ENCODE results near the gene ZBTB7A.

Gene ZBTB7A

DNA sequence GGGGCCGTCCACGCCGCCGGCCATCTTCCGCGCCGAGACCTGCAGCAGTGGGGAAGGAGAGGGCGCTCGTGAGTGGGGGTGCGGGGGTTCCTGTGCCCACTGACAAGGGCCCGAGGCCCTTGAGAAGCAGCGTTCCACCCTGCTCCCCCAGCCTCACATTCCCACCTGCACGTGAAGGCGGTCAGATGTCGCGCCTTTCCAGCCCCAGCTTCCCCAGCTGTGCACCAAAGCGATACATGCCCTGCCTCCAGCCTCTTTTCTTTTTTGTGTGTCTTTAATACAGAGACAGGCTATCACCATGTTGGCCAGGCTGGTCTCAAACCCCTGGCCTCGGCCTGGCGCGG is 11.5 kb downstream of the ZBTB7A start:
- no peak for DNase-seq (ENCODE audit: low read depth)
- TF ChIP-seq MYC (IDR thresholded peaks at IDR 0.05; ENCODE audit: low read depth, low read length) (no peak), POLR2A (IDR thresholded peaks at IDR 0.05; ENCODE audit: extremely low read depth, insufficient read length) (no peak)
- TF ChIP-seq, protein P1, sequence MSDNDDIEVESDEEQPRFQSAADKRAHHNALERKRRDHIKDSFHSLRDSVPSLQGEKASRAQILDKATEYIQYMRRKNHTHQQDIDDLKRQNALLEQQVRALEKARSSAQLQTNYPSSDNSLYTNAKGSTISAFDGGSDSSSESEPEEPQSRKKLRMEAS (IDR thresholded peaks at IDR 0.05; ENCODE audit: low read depth, low read length): no peak
- TF ChIP-seq, protein P2, sequence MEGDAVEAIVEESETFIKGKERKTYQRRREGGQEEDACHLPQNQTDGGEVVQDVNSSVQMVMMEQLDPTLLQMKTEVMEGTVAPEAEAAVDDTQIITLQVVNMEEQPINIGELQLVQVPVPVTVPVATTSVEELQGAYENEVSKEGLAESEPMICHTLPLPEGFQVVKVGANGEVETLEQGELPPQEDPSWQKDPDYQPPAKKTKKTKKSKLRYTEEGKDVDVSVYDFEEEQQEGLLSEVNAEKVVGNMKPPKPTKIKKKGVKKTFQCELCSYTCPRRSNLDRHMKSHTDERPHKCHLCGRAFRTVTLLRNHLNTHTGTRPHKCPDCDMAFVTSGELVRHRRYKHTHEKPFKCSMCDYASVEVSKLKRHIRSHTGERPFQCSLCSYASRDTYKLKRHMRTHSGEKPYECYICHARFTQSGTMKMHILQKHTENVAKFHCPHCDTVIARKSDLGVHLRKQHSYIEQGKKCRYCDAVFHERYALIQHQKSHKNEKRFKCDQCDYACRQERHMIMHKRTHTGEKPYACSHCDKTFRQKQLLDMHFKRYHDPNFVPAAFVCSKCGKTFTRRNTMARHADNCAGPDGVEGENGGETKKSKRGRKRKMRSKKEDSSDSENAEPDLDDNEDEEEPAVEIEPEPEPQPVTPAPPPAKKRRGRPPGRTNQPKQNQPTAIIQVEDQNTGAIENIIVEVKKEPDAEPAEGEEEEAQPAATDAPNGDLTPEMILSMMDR (IDR thresholded peaks at IDR 0.05; ENCODE audit: low read depth, low read length): no peak
- no peak overlapping the region for H3K4me3 ChIP-seq (ENCODE audit: low read depth, low read length)

DNA sequence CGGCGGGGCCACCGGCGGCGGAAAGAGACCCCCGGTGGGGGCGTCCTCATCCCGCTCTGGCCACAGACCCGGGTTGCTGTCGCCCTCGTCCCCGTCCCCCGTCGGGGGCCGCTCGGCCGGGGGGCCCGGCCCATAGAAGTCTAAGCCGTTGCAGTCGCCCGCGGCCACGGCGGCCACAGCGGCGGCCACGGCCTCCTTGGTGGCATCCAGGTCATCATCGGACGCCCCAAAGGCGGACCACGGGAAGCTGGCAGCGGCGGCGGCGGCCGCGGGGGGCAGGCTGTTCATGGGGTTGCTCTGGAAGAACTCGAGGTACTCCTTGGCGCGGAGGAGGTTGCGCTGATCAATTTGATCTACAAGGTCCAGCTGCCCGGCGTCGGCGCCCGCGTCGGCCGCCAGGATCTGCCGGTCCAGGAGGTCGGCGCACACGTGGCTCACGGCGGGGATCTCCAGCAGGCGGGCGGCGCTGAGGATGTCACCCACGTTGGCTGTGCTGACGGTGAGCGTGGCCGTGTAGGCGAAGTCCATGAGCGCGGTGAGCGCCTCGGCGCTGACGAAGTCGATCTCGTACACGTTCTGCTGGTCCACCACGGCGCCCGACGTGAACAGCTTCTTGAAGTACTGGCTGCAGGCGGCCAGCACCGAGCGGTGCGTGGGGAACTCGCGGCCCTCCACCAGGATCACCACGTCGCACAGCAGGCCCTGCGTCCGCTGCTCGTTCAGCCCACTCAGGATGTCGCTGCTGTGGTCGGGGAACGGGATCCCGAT is 12.1 kb downstream of the ZBTB7A start:
- no peak for TF ChIP-seq POLR2A (IDR thresholded peaks at IDR 0.05; ENCODE audit: extremely low read depth, insufficient read length)
- TF ChIP-seq MYC (IDR thresholded peaks at IDR 0.05; ENCODE audit: low read depth, low read length): no peak
- TF ChIP-seq, protein P2 (IDR thresholded peaks at IDR 0.05; ENCODE audit: low read depth, low read length): no peak
- TF ChIP-seq, protein P1 (IDR thresholded peaks at IDR 0.05; ENCODE audit: low read depth, low read length): no peak
- H3K4me3 ChIP-seq (ENCODE audit: low read depth, low read length): no peak overlapping the region
- DNase-seq (ENCODE audit: low read depth): no peak

DNA sequence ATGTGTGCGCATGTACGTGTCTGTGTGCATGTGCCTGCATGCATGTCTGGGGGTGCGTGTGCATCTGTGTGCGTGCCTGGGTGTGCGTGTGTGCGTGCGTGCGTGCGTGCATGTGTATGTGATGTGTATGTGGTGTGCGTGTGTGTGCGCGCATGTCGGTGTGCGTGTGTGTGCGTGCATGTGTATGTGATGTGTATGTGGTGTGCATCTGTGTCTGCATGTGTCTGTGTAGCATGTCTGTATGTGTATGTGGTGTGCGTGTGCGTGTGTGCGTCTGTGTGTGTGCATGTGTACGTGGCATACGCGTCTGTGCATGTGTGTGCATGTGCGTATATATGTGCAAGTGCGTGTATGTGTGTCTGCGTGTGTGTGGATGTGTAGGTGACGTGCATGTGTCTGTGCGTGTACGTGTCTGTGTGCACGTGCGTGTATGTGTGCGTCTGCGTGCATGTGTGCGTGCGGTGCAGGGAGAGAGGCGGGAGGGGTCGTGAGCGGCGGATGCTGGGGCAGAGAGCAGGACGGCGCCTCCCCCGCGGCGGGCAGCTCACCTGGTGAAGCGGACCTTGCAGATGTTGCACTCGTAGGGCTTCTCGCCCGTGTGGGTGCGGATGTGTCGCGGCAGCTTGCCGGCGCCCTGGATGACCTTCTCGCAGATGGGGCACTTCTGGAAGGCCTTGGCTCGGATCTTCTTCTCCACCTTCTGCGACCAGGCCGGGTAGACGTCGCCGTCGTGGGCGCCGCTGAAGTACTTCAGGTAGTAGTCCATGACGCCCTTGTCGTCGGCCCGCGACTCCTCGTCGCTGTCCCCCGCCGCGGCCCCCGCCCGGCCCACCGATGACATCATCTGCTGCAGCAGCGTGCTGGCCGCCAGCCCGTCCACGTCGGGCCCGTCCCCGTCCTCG is 13.0 kb downstream of the ZBTB7A start:
- H3K4me3 ChIP-seq (ENCODE audit: low read depth, low read length): no peak overlapping the region
- TF ChIP-seq MYC (IDR thresholded peaks at IDR 0.05; ENCODE audit: low read depth, low read length): no peak
- no peak for TF ChIP-seq POLR2A (IDR thresholded peaks at IDR 0.05; ENCODE audit: extremely low read depth, insufficient read length)
- TF ChIP-seq, protein P1 (IDR thresholded peaks at IDR 0.05; ENCODE audit: low read depth, low read length): no peak
- TF ChIP-seq, protein P2 (IDR thresholded peaks at IDR 0.05; ENCODE audit: low read depth, low read length): no peak
- no peak for DNase-seq (ENCODE audit: low read depth)

DNA sequence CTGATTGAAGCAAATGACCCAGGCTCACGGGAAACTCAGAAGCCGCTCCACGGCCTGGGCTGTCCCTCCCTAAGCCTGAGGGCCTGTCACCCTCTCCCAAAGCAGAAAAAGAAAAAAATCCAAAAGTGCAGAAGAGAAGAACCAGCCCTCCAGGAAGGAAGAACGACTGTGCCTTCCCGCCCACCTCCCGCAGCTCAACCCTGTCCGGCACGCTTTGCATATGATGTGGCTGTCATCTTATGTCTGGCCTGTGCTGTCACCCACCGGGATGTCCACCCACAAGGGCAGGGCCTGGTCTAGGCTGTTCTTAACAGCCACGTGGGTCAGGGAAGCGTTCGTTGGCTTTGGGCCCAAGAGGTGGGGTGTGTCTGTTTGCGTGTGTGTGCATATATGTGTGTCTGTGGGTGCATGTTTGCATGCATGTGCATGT is 13.7 kb downstream of the ZBTB7A start:
- TF ChIP-seq, protein P2 (IDR thresholded peaks at IDR 0.05; ENCODE audit: low read depth, low read length): no peak
- TF ChIP-seq POLR2A (IDR thresholded peaks at IDR 0.05; ENCODE audit: extremely low read depth, insufficient read length) (no peak), MYC (IDR thresholded peaks at IDR 0.05; ENCODE audit: low read depth, low read length) (no peak)
- TF ChIP-seq, protein P1 (IDR thresholded peaks at IDR 0.05; ENCODE audit: low read depth, low read length): no peak
- DNase-seq (ENCODE audit: low read depth): no peak
- no peak overlapping the region for H3K4me3 ChIP-seq (ENCODE audit: low read depth, low read length)

DNA sequence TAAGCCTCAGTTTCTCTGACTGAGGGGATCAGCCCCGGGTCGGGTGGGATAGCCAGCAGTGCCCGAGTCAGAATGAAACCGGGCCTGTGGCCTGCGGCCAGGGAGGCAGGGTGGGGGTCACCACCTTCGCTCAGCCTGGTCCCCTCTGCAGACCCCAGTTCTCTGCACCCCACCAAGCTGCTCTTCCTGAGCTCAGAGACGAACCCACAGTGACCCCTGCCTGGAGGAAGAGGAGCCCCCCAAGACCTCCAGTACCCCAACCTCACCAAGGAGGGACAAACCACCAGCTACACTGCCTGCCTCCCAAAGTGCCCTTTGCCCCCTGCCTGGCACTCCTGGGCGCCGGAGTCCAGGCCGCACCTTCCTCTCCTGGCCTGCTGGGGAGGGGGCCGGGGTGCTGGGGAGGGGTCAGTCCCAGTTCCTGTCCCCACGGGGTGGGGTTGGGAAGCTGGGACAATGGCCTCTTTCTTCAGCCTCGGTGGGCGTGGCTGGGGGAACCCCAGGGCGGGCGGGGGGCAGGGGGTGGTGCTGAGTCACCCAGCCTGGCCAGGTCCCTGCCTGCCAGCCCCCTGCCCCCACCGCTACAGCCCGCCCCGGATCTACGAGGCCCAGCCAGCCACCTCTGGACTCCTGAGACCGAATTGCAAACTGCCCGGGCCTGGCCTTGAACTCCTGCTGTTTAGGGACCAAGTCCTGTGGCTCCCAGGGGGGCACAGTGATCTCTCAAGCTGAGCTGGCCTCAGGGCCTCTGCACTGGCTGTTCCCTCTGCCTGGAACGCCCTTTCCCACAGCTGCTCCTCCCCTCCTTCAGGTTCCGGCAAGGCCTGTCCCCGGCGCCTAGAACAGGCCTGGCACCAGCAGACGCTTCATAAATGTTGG is 14.3 kb downstream of the ZBTB7A start:
- no peak for TF ChIP-seq MYC (IDR thresholded peaks at IDR 0.05; ENCODE audit: low read depth, low read length)
- TF ChIP-seq, protein P1 (IDR thresholded peaks at IDR 0.05; ENCODE audit: low read depth, low read length): no peak
- TF ChIP-seq, protein P2 (IDR thresholded peaks at IDR 0.05; ENCODE audit: low read depth, low read length): no peak
- TF ChIP-seq POLR2A (IDR thresholded peaks at IDR 0.05; ENCODE audit: extremely low read depth, insufficient read length): no peak
- H3K4me3 ChIP-seq (ENCODE audit: low read depth, low read length): no peak overlapping the region

More for the DNA sequence above, 14.3 kb downstream of the ZBTB7A start:
- DNase-seq (ENCODE audit: low read depth): peak; percentile 73

Measured in NB4 (cell line).